HG03025 (cell line): ENCODE measurements around the gene TM9SF2.

Experiments
- ATAC-seq: cut with Tn5 transposase; IDR thresholded peaks from one replicate; pipeline ENCODE4 v1.9.1; 2021; ENCODE audit warnings: mild to moderate bottlenecking, moderate library complexity; ENCODE audit not compliant: unreplicated experiment, low FRiP score

TM9SF2 gene

GRCh38 chr13:99572921-99573320 is 71.6 kb downstream of the TM9SF2 start:
- no peak for ATAC-seq

- no peak for ATAC-seq
Measured at GRCh38 chr13:99575376-99576120, 74.3 kb downstream of the TM9SF2 start.

- ATAC-seq: no peak
Measured at GRCh38 chr13:99577934-99578917, 77.0 kb downstream of the TM9SF2 start.

GRCh38 chr13:99580500-99581268 is 79.4 kb downstream of the TM9SF2 start:
- ATAC-seq: no peak

- ATAC-seq: no peak
Measured at GRCh38 chr13:99582511-99582910, 81.2 kb downstream of the TM9SF2 start.

- ATAC-seq: no peak
Measured at GRCh38 chr13:99585609-99586008, 84.3 kb downstream of the TM9SF2 start.

GRCh38 chr13:99587021-99587420 is 85.7 kb downstream of the TM9SF2 start:
- ATAC-seq: no peak

- ATAC-seq: no peak
Measured at GRCh38 chr13:99587893-99588606, 86.8 kb downstream of the TM9SF2 start.

- ATAC-seq: no peak
Measured at GRCh38 chr13:99589575-99589974, 88.3 kb downstream of the TM9SF2 start.

- ATAC-seq: no peak
Measured at GRCh38 chr13:99590519-99591011, 89.3 kb downstream of the TM9SF2 start.

- no peak for ATAC-seq
Measured at GRCh38 chr13:99596180-99596579, 94.9 kb downstream of the TM9SF2 start.

- ATAC-seq: no peak
Measured at GRCh38 chr13:99600318-99600717, 99.0 kb downstream of the TM9SF2 start.

- ATAC-seq: no peak
Measured at GRCh38 chr13:99601535-99601934, 100.3 kb downstream of the TM9SF2 start.

GRCh38 chr13:99604636-99605035 is 103.4 kb downstream of the TM9SF2 start:
- no peak for ATAC-seq

- ATAC-seq: peak; percentile 56
Measured at GRCh38 chr13:99605420-99606323, 104.4 kb downstream of the TM9SF2 start.

GRCh38 chr13:99606324-99607066 is 105.2 kb downstream of the TM9SF2 start, which contains the start of gene CLYBL:
Gene CLYBL, plus strand, starts transcription at chr13:99606690.
- ATAC-seq: peak; percentile 74

GRCh38 chr13:99608345-99608744 is 107.1 kb downstream of the TM9SF2 start:
- no peak for ATAC-seq

- ATAC-seq: no peak
Measured at GRCh38 chr13:99610702-99611289, 109.5 kb downstream of the TM9SF2 start.
